B cell (primary cell): ENCODE measurements around the gene TJP3. TPM values are rescaled to one million over a fixed set of nuclear protein-coding genes. Genes with fewer than 3 reads are reported as not detected.

Source experiments
- ATAC-seq: fragments of 200-7000 bp; cut with Tn5 transposase; one replicate; pipeline ENCODE4 v1.10.0; 2021; ENCODE audit warnings: low read depth, mild to moderate bottlenecking, moderate number of reproducible peaks, moderate library complexity
- CTCF ChIA-PET: fragments of 350-600 bp; sonication (Branson Sonifier 250); formaldehyde crosslinking; loops from one replicate; lab custom pipeline; 2021; ENCODE audit warnings: antibody characterized with exemption, inconsistent platforms; lab: Charles Lee
- POLR2A ChIA-PET: fragments of 350-600 bp; sonication (Branson Sonifier 250); formaldehyde crosslinking; loops from one replicate; lab custom pipeline; 2021; ENCODE audit warnings: antibody characterized with exemption; lab: Charles Lee
- DNase-seq: peaks from one replicate; pipeline ENCODE4 v3.0.0; 2013
- H2AFZ ChIP-seq: 2 replicates; pipeline ENCODE4 v1.6.1; 2012; ENCODE audit warnings: mild to moderate bottlenecking, low read depth, low read length; ENCODE audit not compliant: insufficient read depth, poor library complexity, severe bottlenecking
- H3K27ac ChIP-seq, 2 donors: 1 replicate in 1 of 2; 2 replicates in 1 of 2; pipeline ENCODE4 v1.5.1; 2012 to 2013; ENCODE audit warnings: low read length in 2 of 2, mild to moderate bottlenecking in 2 of 2, moderate library complexity in 1 of 2
- H3K27me3 ChIP-seq, 4 experiments: fragments of 200-600 bp in 1 of 4; sonication (generic) in 1 of 4; replicated peaks in 1 of 4; 1 replicate in 2 of 4; 2 replicates in 2 of 4; pipeline versions ENCODE4 v1.6.1 to v1.7.0; 2013 to 2016; ENCODE audit warnings: low read length in 3 of 4, mild to moderate bottlenecking in 2 of 4, mixed read lengths in 1 of 4, moderate library complexity in 1 of 4; ENCODE audit not compliant: insufficient read depth in 4 of 4, control insufficient read depth in 3 of 4; ENCODE audit errors: control extremely low read depth in 1 of 4
- H3K36me3 ChIP-seq, 2 experiments: replicated peaks in 1 of 2; 1 replicate in 1 of 2; 2 replicates in 1 of 2; pipeline versions ENCODE4 v1.6.1 to v1.7.1; 2013; ENCODE audit warnings: low read length in 1 of 2; ENCODE audit not compliant: insufficient read depth in 2 of 2, control insufficient read depth in 1 of 2; ENCODE audit errors: control extremely low read depth in 1 of 2, extremely low read depth in 1 of 2
- H3K4me1 ChIP-seq, 2 donors: fragments of 200-600 bp in 1 of 2; sonication (generic) in 1 of 2; 1 replicate in 1 of 2; 2 replicates in 1 of 2; pipeline versions ENCODE4 v1.5.1 to v1.6.1; 2013 to 2017; ENCODE audit warnings: low read length in 2 of 2; ENCODE audit not compliant: control insufficient read depth in 2 of 2, insufficient read depth in 2 of 2
- H3K4me2 ChIP-seq: replicated peaks from 2 replicates; pipeline ENCODE3; 2012; ENCODE audit warnings: mild to moderate bottlenecking, low read depth, low read length; ENCODE audit not compliant: poor library complexity, severe bottlenecking
- H3K4me3 ChIP-seq, 5 experiments: fragments of 200-600 bp in 1 of 5; sonication (generic) in 1 of 5; 1 replicate in 3 of 5; 2 replicates in 2 of 5; pipeline versions ENCODE4 v1.5.1 to v1.7.0; 2011 to 2016; ENCODE audit warnings: low read length in 4 of 5, mild to moderate bottlenecking in 4 of 5, low read depth in 2 of 5, control low read depth in 1 of 5, moderate library complexity in 1 of 5; ENCODE audit not compliant: insufficient read depth in 1 of 5; ENCODE audit errors: control extremely low read depth in 1 of 5, extremely low read depth in 1 of 5
- H3K79me2 ChIP-seq: fragments of 200-600 bp; sonication (generic); one replicate; pipeline ENCODE4 v1.6.0; 2016; ENCODE audit warnings: low read length; ENCODE audit not compliant: control insufficient read depth, insufficient read depth
- H3K9ac ChIP-seq: fragments of 200-600 bp; sonication (generic); 2 replicates; pipeline ENCODE4 v1.6.1; 2017; ENCODE audit warnings: mild to moderate bottlenecking, low read length, moderate library complexity
- H3K9me3 ChIP-seq, 3 donors: one replicate each; pipeline versions ENCODE4 v1.6.1 to v1.7.1; 2013; ENCODE audit warnings: low read length in 2 of 3; ENCODE audit not compliant: control insufficient read depth in 2 of 3, insufficient read depth in 1 of 3; ENCODE audit errors: control extremely low read depth in 1 of 3
- H4K20me1 ChIP-seq: 2 replicates; pipeline ENCODE4 v1.6.0; 2012; ENCODE audit warnings: mild to moderate bottlenecking, low read length; ENCODE audit not compliant: insufficient read depth, control insufficient read depth, poor library complexity, severe bottlenecking
- H3K27ac Mint-ChIP-seq: one replicate; pipeline ENCODE4 v1.8.0; 2021; ENCODE audit warnings: mixed read lengths
- H3K27me3 Mint-ChIP-seq: one replicate; pipeline ENCODE4 v1.8.0; 2021; ENCODE audit warnings: mixed read lengths
- H3K4me1 Mint-ChIP-seq: one replicate; pipeline ENCODE4 v1.8.0; 2021; ENCODE audit warnings: mixed read lengths
- H3K4me3 Mint-ChIP-seq: one replicate; pipeline ENCODE4 v1.8.0; 2021; ENCODE audit warnings: mixed read lengths
- H3K9me3 Mint-ChIP-seq: one replicate; pipeline ENCODE4 v1.8.0; 2022; ENCODE audit warnings: mixed read lengths; ENCODE audit not compliant: insufficient read depth
- CTCF ChIP-seq: fragments of 200-600 bp; IDR thresholded peaks from one replicate; pipeline ENCODE4 v1.8.0; 2022; ENCODE audit warnings: antibody characterized with exemption, mild to moderate bottlenecking
- EZH2 ChIP-seq: IDR thresholded peaks from 2 replicates; pipeline ENCODE4 v1.6.1; 2012; ENCODE audit warnings: borderline replicate concordance, low read depth, mild to moderate bottlenecking, moderate library complexity, low read length; ENCODE audit not compliant: insufficient read depth, poor library complexity, severe bottlenecking
- WGBS: methylation state at CpG from one replicate; pipeline ENCODE4 v1.1.5; 2013; ENCODE audit warnings: missing lambda C conversion rate; ENCODE audit not compliant: insufficient coverage; 5-methylcytosine and 5-hydroxymethylcytosine counted together
- intact Hi-C: fragments of 100-400 bp; cut with micrococcal nuclease; formaldehyde crosslinking; loops from one replicate; pipeline ENCODE4 v1.10.0; 2022
- polyA plus RNA-seq: library from polyadenylated mRNA; depleted of rRNA; stranded (reverse); fragments of >200 nt; gene quantifications from 2 replicates; pipeline ENCODE4 v1.2.3, GENCODE V29; 2012
- total RNA-seq, 2 donors: library from RNA; stranded (reverse); fragments of 120-200 nt in 1 of 2; gene quantifications; 1 replicate in 1 of 2; 2 replicates in 1 of 2; pipeline versions ENCODE4 v1.2.3 to v1.2.4, GENCODE V29; 2013 to 2022

Gene TJP3
- total and polyA plus RNA-seq, 2 donors (not counting 1 experiment from before 2014, with no cell fraction given) = 2.1 to 2.9 TPM

DNA sequence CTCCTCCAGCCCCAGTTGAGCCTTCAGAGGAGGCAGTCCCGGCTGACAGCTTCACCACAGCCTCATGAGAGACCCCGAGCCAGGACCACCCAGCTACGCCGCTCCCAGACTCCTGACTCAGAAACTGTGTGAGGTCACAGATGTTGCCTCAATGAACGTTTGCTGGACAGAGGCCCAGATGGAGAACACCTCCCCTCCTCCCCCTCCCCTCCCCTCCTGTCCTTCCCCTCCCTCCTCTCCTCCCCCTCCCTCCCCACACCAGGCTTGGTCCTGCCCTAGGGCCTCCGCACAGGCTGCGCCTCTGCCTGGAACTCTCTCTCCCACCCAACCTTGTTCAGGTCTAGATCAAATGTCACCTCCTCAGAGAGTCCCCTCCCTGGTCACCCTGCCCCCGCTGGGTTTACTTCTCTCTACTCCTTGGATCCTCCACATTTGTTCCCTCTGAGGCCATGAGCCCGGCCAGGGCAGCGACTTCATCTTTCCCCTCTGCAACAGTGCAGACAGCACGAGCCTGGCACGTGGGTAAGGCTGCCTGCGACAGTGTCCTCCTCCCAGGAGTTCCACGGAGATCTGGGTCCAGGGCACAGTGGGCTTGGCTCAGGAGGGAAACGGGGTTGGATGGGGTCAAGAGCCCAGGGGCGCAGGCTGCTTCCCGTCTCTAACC lies 25.3 kb upstream of the TJP3 start:
- 94% methylated on average over 17 of the region's 17 CpGs for WGBS
- ChIA-PET POLR2A (interaction anchor here (0.7 kb wide), 1 partner anchor 20 kb away, joined by 3 read pairs; no protein-coding TSS in a partner anchor), CTCF (interaction anchor here (1.2 kb wide), 1 partner anchor 15 kb away, joined by 3 read pairs; no protein-coding TSS in a partner anchor)
- no peak for ATAC-seq
- Histone ChIP-seq H3K4me1 (peaks cover 23 to 24% of the 10 kb centered on the region in 2 donors), H3K79me2 (peaks cover 69% of the 10 kb centered on the region), H4K20me1 (peaks cover 66% of the 10 kb centered on the region), H3K27ac (no peak overlapping the region), H2AFZ (no peak overlapping the region), H3K36me3 (no peaks in the 10 kb centered on the region), H3K4me3 (no peak overlapping the region), H3K9me3 (peaks cover 0 to 7% (median 0%) of the 10 kb centered on the region in 3 donors), H3K4me2 (peak overlapping the region; percentile 69), H3K9ac (no peak overlapping the region), H3K27me3 (no peaks in the 10 kb centered on the region)
- no peaks in the 10 kb centered on the region for H3K9me3 Mint-ChIP-seq
- TF ChIP-seq EZH2 = no peak
- TF ChIP-seq CTCF = no peak
- H3K27me3 Mint-ChIP-seq = no peaks in the 10 kb centered on the region
- peak overlapping the region; percentile 10 for H3K27ac Mint-ChIP-seq
- H3K4me1 Mint-ChIP-seq = peaks cover 36% of the 10 kb centered on the region
- intact Hi-C loops = no loop called here
- peak overlapping the region; percentile 73 for H3K4me3 Mint-ChIP-seq
- DNase-seq = no peak
